ENCODE data around the gene GARIN5B.

DNA sequence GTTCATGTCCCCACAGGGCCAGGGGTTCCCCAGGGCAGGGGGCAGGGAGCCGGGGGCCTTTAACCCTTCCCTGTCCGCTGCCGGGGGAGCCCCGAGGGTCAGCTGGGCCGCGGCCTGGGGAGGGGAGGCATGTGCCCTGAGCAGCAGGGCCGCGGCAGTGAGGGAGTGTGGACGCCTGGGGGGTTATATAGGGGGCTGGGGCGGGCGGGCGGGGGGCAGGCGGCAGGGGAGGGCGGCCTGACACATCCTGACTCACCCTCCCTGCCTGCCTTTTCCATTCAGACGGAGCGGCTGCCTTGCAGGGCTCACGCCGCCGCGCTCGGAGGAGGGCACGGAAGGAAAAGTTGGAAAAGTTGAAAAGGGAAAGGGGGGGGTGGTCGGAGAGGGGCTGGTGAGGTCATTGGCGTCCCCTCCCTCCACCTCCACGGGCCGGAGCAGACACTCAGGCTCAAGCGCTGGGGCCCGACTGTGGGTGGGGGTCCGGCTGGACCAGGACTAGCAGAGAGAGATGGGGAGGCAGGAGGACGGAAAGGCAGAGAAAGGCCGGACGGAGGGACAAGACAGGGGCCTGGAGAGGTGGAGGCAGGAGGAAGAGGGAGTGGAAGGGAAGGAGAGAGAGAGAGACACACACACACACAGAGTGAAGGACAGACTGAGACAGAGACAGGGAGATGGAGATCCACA is 7.4 kb upstream of the GARIN5B start, which contains the start of gene IL11:
- no peak for TF ChIP-seq NFE2L1 (CRISPR knock-in tag; IDR thresholded peaks at IDR 0.05)
- TF ChIP-seq JUN (CRISPR knock-in tag; IDR thresholded peaks at IDR 0.05) = no peak
- TF ChIP-seq, protein P1, sequence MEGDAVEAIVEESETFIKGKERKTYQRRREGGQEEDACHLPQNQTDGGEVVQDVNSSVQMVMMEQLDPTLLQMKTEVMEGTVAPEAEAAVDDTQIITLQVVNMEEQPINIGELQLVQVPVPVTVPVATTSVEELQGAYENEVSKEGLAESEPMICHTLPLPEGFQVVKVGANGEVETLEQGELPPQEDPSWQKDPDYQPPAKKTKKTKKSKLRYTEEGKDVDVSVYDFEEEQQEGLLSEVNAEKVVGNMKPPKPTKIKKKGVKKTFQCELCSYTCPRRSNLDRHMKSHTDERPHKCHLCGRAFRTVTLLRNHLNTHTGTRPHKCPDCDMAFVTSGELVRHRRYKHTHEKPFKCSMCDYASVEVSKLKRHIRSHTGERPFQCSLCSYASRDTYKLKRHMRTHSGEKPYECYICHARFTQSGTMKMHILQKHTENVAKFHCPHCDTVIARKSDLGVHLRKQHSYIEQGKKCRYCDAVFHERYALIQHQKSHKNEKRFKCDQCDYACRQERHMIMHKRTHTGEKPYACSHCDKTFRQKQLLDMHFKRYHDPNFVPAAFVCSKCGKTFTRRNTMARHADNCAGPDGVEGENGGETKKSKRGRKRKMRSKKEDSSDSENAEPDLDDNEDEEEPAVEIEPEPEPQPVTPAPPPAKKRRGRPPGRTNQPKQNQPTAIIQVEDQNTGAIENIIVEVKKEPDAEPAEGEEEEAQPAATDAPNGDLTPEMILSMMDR (IDR thresholded peaks at IDR 0.05) = no peak
- TF ChIP-seq, protein P2, sequence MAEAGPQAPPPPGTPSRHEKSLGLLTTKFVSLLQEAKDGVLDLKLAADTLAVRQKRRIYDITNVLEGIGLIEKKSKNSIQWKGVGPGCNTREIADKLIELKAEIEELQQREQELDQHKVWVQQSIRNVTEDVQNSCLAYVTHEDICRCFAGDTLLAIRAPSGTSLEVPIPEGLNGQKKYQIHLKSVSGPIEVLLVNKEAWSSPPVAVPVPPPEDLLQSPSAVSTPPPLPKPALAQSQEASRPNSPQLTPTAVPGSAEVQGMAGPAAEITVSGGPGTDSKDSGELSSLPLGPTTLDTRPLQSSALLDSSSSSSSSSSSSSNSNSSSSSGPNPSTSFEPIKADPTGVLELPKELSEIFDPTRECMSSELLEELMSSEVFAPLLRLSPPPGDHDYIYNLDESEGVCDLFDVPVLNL (CRISPR knock-in tag; IDR thresholded peaks at IDR 0.05; ENCODE audit: borderline replicate concordance, low read depth) = no peak
- TF ChIP-seq, protein P3, sequence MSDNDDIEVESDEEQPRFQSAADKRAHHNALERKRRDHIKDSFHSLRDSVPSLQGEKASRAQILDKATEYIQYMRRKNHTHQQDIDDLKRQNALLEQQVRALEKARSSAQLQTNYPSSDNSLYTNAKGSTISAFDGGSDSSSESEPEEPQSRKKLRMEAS (CRISPR knock-in tag; IDR thresholded peaks at IDR 0.05) = no peak
- TF ChIP-seq, protein P4, sequence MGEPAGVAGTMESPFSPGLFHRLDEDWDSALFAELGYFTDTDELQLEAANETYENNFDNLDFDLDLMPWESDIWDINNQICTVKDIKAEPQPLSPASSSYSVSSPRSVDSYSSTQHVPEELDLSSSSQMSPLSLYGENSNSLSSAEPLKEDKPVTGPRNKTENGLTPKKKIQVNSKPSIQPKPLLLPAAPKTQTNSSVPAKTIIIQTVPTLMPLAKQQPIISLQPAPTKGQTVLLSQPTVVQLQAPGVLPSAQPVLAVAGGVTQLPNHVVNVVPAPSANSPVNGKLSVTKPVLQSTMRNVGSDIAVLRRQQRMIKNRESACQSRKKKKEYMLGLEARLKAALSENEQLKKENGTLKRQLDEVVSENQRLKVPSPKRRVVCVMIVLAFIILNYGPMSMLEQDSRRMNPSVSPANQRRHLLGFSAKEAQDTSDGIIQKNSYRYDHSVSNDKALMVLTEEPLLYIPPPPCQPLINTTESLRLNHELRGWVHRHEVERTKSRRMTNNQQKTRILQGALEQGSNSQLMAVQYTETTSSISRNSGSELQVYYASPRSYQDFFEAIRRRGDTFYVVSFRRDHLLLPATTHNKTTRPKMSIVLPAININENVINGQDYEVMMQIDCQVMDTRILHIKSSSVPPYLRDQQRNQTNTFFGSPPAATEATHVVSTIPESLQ (CRISPR knock-in tag; IDR thresholded peaks at IDR 0.05) = no peak
- TF ChIP-seq, protein P5, sequence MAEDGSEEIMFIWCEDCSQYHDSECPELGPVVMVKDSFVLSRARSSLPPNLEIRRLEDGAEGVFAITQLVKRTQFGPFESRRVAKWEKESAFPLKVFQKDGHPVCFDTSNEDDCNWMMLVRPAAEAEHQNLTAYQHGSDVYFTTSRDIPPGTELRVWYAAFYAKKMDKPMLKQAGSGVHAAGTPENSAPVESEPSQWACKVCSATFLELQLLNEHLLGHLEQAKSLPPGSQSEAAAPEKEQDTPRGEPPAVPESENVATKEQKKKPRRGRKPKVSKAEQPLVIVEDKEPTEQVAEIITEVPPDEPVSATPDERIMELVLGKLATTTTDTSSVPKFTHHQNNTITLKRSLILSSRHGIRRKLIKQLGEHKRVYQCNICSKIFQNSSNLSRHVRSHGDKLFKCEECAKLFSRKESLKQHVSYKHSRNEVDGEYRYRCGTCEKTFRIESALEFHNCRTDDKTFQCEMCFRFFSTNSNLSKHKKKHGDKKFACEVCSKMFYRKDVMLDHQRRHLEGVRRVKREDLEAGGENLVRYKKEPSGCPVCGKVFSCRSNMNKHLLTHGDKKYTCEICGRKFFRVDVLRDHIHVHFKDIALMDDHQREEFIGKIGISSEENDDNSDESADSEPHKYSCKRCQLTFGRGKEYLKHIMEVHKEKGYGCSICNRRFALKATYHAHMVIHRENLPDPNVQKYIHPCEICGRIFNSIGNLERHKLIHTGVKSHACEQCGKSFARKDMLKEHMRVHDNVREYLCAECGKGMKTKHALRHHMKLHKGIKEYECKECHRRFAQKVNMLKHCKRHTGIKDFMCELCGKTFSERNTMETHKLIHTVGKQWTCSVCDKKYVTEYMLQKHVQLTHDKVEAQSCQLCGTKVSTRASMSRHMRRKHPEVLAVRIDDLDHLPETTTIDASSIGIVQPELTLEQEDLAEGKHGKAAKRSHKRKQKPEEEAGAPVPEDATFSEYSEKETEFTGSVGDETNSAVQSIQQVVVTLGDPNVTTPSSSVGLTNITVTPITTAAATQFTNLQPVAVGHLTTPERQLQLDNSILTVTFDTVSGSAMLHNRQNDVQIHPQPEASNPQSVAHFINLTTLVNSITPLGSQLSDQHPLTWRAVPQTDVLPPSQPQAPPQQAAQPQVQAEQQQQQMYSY (CRISPR knock-in tag; IDR thresholded peaks at IDR 0.05) = no peak
- TF ChIP-seq, protein P6, sequence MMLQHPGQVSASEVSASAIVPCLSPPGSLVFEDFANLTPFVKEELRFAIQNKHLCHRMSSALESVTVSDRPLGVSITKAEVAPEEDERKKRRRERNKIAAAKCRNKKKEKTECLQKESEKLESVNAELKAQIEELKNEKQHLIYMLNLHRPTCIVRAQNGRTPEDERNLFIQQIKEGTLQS (CRISPR knock-in tag; conservative IDR thresholded peaks at IDR 0.05) = no peak
- TF ChIP-seq CREM (CRISPR knock-in tag; IDR thresholded peaks at IDR 0.05) = no peak
- no peak for TF ChIP-seq CREB1 (CRISPR knock-in tag; IDR thresholded peaks at IDR 0.05)
- TF ChIP-seq NR2C2 (CRISPR knock-in tag; IDR thresholded peaks at IDR 0.05) = no peak
- TF ChIP-seq ESRRA (CRISPR knock-in tag; IDR thresholded peaks at IDR 0.05; ENCODE audit: borderline replicate concordance) = no peak

All from WTC11 (cell line).